Inflammatory macrophage treated with lipopolysaccharide for 1 hour (primary cell): ENCODE data around the gene HS6ST2.

Source experiments
- DNase-seq, 2 donors: peaks; one replicate each; pipeline ENCODE4 v3.0.0-alpha.2; 2020 to 2022

The HS6ST2 gene

GRCh38 chrX:132609362-132609848, 349.0 kb downstream of the HS6ST2 start:
- DNase-seq, result no peak

GRCh38 chrX:132603700-132604286, 354.6 kb downstream of the HS6ST2 start:
- DNase-seq, result no peak

GRCh38 chrX:132602701-132603100, 355.7 kb downstream of the HS6ST2 start:
- DNase-seq, result no peak

GRCh38 chrX:132594999-132595398, 363.4 kb downstream of the HS6ST2 start:
- no peak for DNase-seq

- no peak for DNase-seq
These were observed 364.3 kb downstream of the HS6ST2 start for GRCh38 chrX:132594129-132594528.

GRCh38 chrX:132592880-132593279, 365.5 kb downstream of the HS6ST2 start:
- no peak for DNase-seq

GRCh38 chrX:132591719-132592275, 366.6 kb downstream of the HS6ST2 start:
- no peak for DNase-seq

- no peak for DNase-seq
These were observed 367.9 kb downstream of the HS6ST2 start for GRCh38 chrX:132590350-132591026.

- no peak for DNase-seq
These were observed 373.5 kb downstream of the HS6ST2 start for GRCh38 chrX:132584936-132585335.

- no peak for DNase-seq
These were observed 381.5 kb downstream of the HS6ST2 start for GRCh38 chrX:132576939-132577338.
